Stimulated activated CD4-positive, alpha-beta T cell treated with anti-CD3 and anti-CD28 coated beads, Interleukin-4, amount 100 ng/mL, for 48 hours (primary cell): ENCODE data around the gene POLR1A.

Experiments
- DNase-seq, 2 donors: peaks; one replicate each; pipeline ENCODE4 v3.0.0-alpha.2; 2020; ENCODE audit warnings: low read depth in 2 of 2

The POLR1A gene

GRCh38 chr2:85978883-85979780 is 126.6 kb downstream of the POLR1A start:
- DNase-seq, result no peak

DNA sequence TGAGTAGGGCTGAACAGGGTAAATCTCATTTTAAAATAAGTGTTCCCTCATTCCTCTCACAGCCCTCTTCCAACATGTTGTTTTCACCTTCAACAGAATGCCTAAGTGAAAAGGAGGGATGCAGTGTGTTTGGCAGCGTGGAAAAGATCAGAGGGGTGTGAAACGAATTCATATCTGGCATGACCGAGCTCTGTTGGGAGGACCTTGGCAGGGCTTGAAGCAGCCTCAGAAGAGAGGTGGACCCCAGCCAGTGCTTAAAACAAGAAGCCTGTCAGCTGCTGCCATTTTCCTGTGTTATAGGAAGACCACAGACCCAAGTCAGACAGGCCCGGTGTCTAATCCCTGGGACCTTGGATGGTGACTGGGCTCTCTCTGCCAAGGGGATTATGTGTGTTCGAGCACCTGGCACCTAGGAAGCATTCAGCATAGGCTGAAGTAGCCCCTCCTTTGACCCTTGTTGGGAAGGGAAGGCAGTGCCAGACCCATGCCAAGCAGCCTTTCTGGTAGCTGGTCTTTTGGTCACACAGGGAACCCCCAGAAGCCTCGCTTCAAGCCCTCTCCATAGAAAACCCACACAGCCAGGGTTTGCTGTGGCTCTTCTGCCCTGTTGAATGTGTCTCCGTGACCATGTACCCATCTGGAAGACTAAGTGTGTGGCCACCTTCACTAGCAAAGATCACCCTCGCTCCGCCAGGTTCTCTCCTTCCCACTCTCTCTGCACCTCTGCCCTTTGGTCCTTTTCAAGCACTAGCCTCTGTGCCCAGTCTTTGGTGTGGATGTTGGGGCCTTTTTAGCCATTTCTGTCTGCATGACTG is 129.4 kb downstream of the POLR1A start:
- no peak for DNase-seq

DNA sequence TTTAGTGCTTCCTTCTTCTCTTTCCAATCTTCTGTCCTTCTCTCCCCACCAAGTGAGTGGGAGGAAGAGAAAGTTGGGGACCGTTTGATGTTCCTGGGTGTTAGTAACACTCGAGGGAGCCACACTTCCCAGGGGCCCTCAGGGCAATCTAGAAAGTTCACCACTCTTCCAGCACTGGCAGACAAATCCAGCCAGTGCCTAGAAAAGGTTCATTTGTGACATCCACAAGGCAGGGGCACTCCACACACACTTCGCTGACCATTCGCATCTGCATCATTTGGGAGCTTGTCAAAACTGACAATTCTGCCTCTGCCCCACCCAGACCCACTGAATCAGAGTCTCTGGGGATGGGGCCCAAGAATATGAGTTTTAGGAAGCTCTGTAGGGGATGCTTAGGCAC is 130.1 kb downstream of the POLR1A start:
- no peak for DNase-seq

DNA sequence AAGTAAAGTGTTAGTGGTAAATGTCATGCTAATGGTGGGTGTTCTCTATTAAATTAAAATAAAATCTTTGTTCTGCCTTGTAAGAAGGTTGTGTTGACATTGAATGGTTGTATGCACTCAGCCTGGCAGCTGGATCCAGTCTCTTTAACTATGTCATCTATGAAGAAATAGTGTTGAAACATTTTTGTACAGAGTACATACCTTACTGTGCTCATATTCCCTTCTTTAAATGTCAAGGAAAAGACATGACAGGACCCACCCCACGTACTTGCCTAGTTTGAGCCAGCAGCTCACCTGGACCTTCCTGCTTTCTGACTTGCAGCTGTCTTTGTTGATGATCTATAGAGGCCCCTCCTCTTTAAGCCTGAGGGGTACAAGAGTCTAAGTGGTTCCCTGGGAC is 131.3 kb downstream of the POLR1A start:
- no peak for DNase-seq

GRCh38 chr2:85972355-85972754 is 133.3 kb downstream of the POLR1A start:
- no peak for DNase-seq

DNA sequence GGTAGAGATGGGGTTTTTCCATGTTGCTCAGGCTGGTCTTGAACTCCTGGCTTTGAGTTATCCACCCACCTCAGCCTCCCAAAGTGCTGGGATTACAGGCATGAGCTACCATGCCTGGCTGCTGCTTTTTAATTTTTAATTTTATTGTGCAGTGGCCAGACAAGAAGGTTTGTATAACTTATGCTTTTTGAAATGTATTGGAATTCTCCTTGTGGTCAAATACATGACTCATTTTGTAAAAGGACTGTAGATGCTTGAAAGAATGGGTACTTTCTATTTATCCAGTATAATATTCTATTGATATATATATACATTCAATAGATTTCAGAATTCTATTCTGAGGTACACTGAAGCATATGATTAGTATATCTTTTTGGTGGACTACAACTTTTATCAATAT is 134.3 kb downstream of the POLR1A start:
- no peak for DNase-seq
